Panc1 (cell line): ENCODE data around the gene CTNND2.

Experiments
- CTCF ChIP-seq: fragments of 450-650 bp; IDR thresholded peaks from 2 replicates; pipeline ENCODE4 v1.5.1; 2017; ENCODE audit warnings: mild to moderate bottlenecking
- POLR2AphosphoS5 ChIP-seq: IDR thresholded peaks from 2 replicates; pipeline ENCODE4 v1.6.1; 2012; ENCODE audit warnings: mild to moderate bottlenecking, low read depth, low read length, moderate library complexity
- REST ChIP-seq, 2 experiments: IDR thresholded peaks; 2 replicates each; pipeline ENCODE4 v1.6.1; 2011 to 2012; ENCODE audit warnings: low read depth in 2 of 2, control low read depth in 1 of 2, low read length in 1 of 2, mild to moderate bottlenecking in 1 of 2, moderate library complexity in 1 of 2; ENCODE audit not compliant: insufficient read depth in 1 of 2
- TCF7L2 ChIP-seq: IDR thresholded peaks from 2 replicates; pipeline ENCODE4 v1.6.1; 2011; ENCODE audit warnings: mild to moderate bottlenecking, low read depth, low read length, inconsistent platforms

GRCh38 chr5:11672385-11673085, 231.7 kb downstream of the CTNND2 start:
- TF ChIP-seq CTCF (no peak), REST (IDR thresholded peaks at IDR 0.05; ENCODE audit: insufficient read depth in 1 of 2, low read depth in 2 of 2, low read length in 1 of 2) (no peak), TCF7L2 (no peak), POLR2AphosphoS5 (no peak)
